Hematopoietic multipotent progenitor cell treated with erythropoietin and hydrocortisone succinate and interleukin-3 and kit ligand, for 4 days (in vitro differentiated cells): ENCODE results near the gene TEX38.
"Not testable (repeated sequence)": the region's sequence is repeated elsewhere in the genome, so short reads cannot be mapped to it uniquely, and the experiment has no call there.

Experiments
- DNase-seq: peaks from one replicate; pipeline ENCODE4 v3.0.0-alpha.2; 2015

Gene TEX38

DNA sequence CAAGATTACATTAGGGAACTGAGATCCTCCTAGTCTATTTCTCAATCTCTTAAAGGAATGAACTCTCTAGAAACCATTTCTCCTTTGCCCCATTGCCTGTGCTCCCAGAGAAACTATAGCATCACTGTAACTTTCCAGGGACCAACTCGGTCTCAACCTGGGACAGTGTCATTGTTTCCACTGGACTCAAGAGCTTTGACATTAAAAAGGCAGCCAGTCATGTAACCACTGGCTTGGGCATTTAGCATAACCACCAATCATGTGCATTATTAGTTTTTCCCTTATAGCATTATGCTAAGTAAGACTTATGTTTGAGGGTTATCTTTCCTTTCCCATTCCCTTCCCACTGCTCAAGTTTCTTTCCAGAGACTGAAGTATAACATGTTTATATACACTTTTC is 18.2 kb downstream of the TEX38 start:
- no peak for DNase-seq

DNA sequence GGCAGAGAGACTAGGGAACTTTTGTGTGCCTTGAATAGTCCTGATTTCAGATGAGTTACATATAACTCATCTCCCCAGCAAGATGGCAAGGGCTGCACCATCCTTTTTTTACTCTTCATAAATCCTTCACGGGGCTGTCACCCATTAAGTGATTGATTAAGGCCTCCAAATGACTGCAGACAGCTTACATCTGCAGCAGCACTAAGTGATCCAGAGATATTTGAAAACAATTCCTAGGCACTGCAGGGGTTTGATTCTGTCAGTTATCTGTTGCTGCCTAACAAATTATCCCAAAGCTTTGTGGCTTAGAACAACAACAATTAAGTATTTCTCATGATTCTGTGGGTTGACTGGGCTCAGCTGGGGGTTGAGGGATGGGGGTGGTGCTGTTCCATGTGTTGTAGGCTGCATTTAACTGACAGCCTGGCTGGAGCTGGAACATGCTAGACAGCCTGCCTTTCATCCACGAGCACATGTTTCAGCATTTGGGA is 19.3 kb downstream of the TEX38 start:
- DNase-seq = no peak

DNA sequence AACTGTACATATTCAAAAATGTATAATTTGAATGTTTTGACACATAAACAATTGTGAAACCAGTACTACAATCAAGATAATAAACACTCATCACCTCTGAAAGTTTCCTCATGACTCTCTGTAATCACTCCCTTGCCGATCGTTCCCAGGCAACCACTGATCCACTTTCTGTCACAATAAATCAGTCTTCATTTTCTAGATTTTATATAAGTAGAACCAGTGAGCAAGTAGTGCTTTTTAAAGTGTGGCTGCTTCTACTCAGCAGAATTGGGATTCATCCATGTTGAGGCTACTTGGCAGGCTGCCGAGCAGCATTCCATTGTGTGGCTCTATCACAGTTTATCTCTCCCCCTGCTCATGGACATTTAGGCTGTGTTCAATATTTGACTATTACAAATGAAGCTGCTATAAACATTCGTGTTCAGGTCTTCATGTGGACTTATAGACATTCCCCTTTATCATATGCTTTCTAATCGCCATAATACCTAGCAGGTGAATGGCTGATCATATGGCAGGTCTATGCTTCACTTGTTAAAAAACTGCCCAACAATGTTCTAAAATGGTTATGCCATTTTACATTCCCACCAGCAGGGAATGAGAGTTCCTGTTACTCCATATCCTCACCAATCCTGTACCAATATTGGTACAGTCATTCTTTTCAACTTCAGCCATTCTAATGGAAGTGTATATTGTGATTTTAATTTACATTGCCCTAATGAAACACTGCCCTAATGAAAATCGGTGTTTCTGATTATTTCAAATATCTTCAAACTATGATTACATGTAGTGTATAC is 20.5 kb downstream of the TEX38 start:
- no peak for DNase-seq

DNA sequence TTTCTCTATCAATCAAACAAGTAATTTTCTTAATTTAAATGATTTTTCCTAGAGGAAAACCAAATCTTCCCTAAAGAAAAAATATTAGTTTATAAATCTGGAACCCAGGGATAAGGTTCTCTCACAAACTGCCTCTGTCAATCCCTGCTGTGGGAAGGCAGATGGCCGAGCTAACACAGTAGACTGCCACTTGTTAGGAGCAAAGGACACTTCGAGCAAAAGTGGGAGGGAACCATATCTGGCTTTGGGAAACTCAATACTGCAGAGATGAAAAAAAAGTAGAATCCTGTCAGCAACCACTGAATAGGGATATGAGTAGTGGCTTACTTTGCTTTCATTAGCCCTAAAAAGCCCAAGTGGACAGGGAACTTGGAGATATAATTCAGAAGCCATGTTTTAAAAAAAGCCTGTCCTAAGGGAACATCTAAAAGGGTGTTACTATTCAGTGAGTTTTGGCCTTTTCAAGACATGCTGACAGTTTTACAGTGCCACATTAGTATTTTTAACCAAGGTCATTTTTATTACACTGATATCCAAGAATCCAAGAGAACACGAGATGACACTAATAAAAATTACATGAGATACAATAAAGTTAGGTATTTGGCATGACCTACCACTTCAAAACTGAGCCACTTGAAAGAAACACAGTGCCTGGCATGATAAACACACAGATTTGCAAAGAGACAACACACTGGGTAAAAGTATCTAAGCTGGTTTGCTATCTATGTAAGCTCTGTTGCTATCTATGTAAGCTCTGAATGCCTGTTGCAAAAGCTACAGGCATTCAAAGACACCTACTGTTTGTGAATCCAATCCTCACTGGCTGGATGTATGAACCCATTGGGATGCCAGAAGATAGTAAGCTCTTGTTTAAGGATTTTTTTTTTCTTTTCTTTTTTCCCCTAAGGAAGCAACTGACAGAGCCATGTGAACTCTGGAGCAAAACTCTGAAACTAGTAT is 21.4 kb downstream of the TEX38 start:
- no peak for DNase-seq

DNA sequence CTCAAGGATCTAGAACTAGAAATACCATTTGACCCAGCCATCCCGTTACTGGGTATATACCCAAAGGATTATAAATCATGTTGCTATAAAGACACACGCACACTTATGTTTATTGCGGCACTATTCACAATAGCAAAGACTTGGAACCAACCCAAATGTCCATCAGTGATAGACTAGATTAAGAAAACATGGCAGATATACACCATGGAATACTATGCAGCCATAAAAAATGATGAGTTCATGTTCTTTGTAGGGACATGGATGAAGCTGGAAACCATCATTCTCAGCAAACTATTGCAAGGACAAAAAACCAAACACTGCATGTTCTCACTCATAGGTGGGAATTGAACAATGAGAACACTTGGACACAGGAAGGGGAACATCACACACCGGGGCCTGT is 23.0 kb downstream of the TEX38 start:
- DNase-seq = not testable (repeated sequence)

DNA sequence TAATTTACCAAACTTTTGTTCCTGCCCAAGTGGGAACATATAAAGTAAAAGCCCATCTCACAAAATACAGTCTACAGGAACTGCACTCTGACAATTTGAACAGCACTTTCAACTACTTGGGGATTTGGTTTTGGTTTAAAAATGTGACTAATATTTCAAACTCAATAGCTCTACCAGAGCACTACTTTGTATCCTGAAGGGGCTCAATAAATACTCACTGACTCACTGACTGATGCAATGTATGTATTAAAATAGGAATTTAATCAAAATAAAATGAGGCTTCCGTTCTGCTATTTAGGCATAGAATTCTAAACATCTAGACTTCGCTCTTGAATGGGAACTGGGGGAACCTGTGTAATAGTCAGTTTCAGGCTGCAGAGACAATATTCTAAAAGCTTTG is 25.4 kb downstream of the TEX38 start:
- DNase-seq = no peak

DNA sequence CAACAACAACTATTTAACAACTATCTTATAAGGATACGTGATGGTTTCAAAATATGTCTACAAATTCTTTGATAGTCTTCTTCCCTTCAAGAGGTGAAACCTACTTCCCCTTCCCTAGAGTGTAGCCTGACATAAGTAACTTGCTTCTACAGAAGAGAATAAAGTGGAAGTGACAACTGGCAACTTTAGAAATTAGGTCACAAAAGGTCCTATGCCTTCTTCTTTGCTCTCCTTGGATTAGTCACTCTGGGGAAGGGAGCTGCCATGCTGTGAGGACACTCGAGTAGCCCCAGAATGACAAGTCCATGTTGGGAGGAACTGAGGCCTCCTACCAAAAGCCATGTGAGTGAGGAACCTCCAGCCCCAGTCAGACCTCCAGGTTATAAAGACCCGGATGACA is 28.0 kb downstream of the TEX38 start:
- DNase-seq = peak; percentile 29

DNA sequence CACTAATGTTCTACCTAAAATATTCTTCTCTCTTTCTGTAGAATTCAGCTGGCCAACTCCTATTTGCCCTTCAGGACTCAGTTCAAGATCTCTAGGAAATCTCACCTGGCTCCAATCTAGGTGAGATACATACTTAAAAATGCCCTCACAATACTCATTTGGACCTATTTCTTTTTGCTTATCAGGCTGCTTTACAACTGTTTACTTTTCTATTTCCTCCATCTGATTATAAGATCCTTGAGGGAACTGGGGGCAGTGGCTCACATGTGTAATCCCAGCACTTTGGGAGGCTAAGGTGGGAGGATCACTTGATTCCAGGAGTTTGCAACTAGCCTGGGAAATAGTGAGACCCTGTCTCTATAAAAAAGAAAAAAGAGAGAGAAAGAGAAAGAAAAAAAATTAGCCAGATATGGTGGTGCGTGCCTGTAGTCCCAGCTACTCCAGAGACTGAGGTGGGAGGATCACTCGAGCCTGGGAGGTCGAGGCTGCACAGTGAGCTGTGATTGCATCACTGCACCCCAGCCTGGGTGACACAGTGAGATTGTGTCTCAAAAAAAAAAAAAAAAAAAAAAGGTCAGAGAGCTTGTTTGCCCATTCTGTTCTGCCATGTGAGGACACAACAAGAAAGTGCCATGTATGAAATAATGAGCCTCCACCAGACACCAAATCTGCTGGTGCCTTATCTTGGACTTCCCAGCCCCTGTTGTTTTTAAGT is 32.4 kb downstream of the TEX38 start:
- no peak for DNase-seq

DNA sequence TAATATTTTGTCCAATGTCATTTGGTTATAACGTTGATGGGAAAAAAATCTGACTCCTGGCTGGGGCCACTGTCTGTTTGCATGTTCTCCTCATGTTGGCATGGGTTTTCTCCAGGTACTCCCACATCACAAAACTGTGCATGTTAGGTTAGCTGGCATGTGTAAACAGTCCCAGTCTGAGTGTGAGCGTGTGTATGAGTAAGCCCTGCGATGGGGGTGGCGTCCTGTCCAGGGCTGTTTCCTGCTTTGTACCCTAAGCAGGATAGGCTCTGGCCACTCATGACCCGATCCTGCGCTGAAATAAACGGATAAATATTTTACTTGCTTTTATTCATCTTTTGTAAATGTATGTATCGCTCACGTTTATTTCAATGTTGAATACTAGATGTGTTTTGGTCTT is 33.8 kb downstream of the TEX38 start:
- DNase-seq = no peak

DNA sequence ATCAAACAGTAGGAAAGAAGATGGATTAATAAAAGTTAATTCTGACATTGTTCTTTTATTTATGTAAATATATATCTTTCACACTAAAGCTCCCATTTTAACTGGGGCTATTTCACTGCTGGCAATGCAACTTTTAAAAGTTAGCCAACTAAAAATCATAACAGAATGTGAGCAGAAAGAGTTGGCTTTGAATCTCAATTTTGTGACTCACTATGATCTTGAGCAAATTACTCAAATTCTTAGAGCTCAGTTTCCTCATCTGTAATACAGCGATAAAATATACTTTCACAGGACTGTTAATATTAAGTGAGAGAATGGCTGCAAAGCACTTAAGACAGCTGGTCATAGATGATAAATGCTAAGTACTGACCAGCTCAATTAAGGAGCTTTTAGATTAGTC is 36.5 kb downstream of the TEX38 start:
- DNase-seq = no peak

DNA sequence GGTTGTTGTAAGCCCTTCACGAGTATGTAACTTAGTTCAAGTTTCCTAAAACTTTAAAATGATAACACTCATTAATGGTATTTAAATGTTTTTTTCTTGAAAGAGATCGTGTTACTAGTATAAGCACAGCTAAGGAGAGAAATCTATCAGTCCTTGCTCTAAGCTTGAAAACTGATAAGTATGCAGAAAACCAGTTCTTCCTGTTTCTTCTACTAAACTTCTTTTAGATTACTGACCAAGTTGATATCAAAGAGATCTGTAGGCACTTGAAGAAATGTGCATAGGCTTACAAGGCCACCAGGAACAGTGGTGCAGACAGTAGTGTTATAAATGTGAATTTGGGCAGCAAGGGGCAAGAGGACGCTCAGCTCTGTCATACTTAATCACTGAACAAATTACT is 43.3 kb downstream of the TEX38 start:
- DNase-seq = peak; percentile 44

DNA sequence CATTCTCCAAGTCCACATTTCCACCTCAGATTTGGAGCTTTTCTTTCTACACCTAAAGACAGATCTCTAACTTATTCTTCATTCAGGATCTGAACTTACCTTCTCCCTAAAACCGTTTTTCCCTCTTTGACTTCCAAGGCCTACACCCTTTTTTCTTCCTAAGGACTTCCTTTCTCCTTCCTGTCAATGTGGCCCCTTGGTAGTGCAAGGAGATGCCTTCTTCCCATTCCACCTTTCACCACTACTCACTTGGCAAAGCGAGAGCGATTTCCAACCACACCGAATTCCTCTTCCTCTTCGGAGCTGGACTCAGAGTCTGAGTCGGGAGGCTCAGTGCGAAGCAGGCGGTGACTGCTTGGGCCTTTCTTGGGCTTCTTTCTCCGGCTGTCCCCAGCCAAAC is 46.0 kb downstream of the TEX38 start:
- DNase-seq = no peak

DNA sequence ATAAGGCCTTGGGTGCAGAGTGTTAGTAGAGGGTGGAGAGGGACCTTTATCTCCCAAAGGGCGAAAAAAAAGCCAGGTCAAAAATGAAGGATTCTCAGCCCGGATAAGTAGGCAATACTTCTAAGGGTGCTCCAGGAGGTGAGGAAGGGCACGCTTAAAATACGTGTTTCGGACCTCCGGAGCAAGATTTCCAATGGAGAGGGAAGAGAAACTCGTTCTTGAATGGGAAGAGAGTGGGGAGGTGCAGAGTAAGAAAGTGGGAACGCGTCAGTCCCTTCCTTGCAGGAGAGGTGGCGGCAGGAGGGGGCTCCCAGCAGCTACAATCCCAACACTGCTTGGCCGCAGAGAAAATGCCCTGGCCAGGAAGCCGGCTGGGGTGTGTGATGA is 46.7 kb downstream of the TEX38 start:
- no peak for DNase-seq

DNA sequence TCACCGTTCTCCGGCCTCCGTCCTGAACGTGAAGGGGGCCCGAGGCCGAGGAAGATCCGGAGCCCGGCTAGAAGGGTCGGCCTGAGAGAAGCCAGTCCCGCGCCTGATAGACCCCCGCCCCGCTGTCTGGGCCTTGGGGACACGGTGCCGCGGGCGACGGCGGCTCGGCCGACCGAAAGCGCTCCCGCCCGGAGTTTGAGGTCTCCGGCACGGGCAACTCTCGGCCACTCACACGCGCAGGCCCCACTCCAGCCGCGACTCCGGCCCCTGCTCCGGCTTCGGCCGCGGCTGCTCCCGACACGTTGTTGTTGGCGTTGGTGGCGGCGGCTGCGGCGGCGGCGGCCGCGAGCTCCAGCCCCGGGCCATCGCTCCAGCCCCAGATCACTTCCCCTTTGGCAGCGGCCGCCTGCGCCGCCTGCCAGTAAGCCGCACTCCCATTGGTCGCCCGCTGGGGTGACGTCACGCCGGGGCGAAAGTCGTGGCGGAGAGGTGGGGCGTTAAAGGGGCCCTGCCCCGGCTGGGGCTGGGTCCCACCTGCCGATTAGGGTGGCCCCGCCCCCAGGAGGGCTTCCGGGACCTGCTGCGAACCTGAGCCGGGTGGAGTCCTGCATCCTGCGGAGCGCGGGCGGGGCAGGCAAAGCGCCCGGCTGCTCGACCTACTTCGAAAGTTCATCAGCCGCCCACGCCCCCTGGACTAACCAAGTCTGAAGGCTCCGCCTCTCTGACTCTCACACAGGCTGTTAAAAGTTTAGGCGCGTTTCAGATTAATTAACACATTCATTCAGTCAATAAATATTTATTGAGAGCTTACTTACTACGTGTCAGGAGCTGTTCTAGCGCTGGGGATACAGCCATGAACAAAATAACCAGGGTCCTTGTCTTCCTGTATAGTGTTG is 47.3 kb downstream of the TEX38 start, which contains the start of gene EFCAB14:
Gene EFCAB14, minus strand, starts transcription at position 388 of the 896 bp plus-strand sequence. CDS start 1,027 bp downstream, outside the sequence.
- peak; percentile 98 for DNase-seq

DNA sequence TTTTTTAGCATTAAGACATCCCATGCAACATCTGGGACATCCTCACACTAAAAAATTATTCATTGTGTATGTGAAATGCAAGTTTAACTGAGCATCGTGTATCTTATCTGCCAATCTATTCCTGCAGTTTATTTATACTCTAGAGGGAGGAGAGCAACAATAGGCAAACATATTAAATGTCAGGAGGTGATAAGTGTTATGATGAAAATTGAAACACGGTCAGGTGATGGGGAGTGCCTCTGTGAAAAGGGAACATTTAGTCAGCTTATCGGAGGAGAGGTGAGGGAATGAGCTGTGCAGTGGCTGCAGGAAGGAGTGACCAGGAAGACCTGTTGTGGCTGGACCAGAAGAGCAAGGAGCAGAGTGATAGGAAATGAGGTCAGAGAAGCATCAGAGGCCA is 48.0 kb downstream of the TEX38 start:
- DNase-seq = peak; percentile 16

DNA sequence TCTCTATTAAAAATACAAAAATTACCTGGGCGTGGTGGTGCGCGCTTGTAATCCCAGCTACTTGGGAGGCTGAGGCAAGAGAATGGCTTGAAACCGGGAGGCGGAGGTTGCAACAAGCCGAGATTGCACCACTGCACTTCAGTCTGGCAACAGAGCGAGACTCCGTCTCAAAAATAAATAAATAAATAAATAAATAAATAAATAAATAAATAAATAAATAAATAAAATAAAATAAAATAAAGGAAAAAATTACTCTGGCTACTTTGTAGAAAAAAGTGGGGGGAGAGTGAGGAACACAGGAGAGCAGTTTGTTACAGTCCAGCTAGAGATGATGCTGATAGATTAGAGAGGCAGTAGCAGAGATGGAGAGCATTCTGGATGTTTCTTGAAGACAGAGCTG is 48.7 kb downstream of the TEX38 start:
- not testable (repeated sequence) for DNase-seq

DNA sequence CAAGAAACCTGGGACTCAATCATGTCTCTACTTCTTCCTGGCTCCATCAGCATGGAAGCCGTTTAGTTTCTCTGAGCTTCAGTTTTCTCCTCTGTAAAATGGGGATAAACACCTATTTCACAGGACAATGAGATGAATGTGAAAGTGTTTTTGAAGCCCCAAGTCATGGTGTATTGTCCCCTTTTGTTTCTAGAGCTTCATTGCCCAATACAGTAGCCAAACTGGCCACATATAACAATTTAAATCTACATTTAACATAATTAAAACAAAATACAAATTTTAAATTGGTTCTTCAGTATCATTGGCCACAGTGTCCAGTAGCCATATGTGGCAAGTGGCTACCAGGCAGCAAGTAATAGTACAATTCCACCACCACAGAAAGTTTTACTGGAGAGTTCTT is 49.5 kb downstream of the TEX38 start:
- no peak for DNase-seq

DNA sequence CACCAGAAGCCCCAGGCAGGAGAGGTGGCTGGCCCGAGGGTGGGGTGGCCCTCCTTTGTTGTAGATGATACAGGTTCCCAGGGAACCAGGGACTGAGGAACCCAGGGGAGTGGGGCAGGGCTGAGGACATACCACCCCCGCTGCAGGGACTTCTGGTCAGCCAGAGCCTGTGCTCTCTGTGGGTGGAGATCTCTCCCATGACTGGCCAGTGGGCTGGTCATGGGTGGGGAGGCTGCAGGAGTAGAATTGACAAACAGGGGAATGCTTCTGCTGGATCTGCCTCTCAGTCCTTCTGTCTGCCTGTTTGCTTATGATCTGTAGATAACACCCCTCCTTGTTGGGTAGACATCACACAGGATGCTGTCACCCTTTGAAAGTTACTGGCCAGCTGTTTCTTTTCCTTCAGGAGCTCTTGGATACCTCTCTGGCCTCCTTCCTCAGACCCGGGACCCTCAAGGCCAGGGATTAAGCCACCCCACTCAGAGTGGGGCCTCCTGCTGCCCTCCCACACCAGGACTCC is 50.1 kb downstream of the TEX38 start:
- DNase-seq = no peak
